Panc1 (cell line): ENCODE data around the gene AMDHD2. TPM values are rescaled to one million over a fixed set of nuclear protein-coding genes. Genes with fewer than 3 reads are reported as not detected.
"Not testable (repeated sequence)": the region's sequence is repeated elsewhere in the genome, so short reads cannot be mapped to it uniquely, and the experiment has no call there.

ENCODE experiments used
- ATAC-seq: fragments of 200-7000 bp; cut with Tn5 transposase; 2 replicates; pipeline ENCODE4 v1.9.1; 2020; ENCODE audit warnings: mild to moderate bottlenecking, moderate library complexity
- BruUV-seq: library from RNA; stranded (reverse); fragments of 400-500 nt; replicated peaks from 2 replicates; lab custom pipeline; 2021; lab: Mats Ljungman, UMichigan
- CTCF ChIA-PET: fragments of 300-600 bp; sonication (Branson Sonifier 250); formaldehyde crosslinking; loops from one replicate; lab custom pipeline; 2022; ENCODE audit warnings: antibody characterized with exemption; lab: Charles Lee
- POLR2A ChIA-PET: fragments of 300-600 bp; sonication (Branson Sonifier 250); formaldehyde crosslinking; loops from one replicate; lab custom pipeline; 2022; ENCODE audit warnings: antibody characterized with exemption; lab: Charles Lee
- DNase-seq: peaks from one replicate; pipeline ENCODE4 v3.0.0-alpha.2; 2010; ENCODE audit warnings: low read depth, low spot score
- H3K27ac ChIP-seq: 2 replicates; pipeline ENCODE4 v1.5.1; 2011; ENCODE audit warnings: mild to moderate bottlenecking, low read length, inconsistent platforms
- H3K27me3 ChIP-seq: fragments of 200-500 bp; sonication (Bioruptor generic); 2 replicates; pipeline ENCODE4 v1.6.0; 2014; ENCODE audit warnings: low read length, inconsistent platforms; ENCODE audit not compliant: control insufficient read depth, insufficient read depth
- H3K36me3 ChIP-seq: fragments of 200-500 bp; sonication (Bioruptor generic); 2 replicates; pipeline ENCODE4 v1.5.1; 2014; ENCODE audit warnings: inconsistent platforms, mild to moderate bottlenecking, low read length, moderate library complexity; ENCODE audit not compliant: control insufficient read depth, insufficient read depth
- H3K4me1 ChIP-seq: 2 replicates; pipeline ENCODE4 v1.5.1; 2011; ENCODE audit warnings: inconsistent platforms, mild to moderate bottlenecking, low read length, moderate library complexity; ENCODE audit not compliant: control insufficient read depth, insufficient read depth
- H3K4me3 ChIP-seq, 2 experiments: 2 replicates each; pipeline ENCODE4 v1.5.1; 2011 to 2012; ENCODE audit warnings: low read depth in 2 of 2, low read length in 2 of 2, mild to moderate bottlenecking in 2 of 2, inconsistent platforms in 1 of 2, moderate library complexity in 1 of 2
- H3K9me3 ChIP-seq: fragments of 200-500 bp; sonication (Bioruptor generic); 2 replicates; pipeline ENCODE4 v1.5.1; 2014; ENCODE audit warnings: low read depth, mild to moderate bottlenecking, inconsistent platforms, low read length, moderate library complexity; ENCODE audit not compliant: control insufficient read depth, insufficient read depth
- in situ Hi-C: cut with HindIII; loops from 2 replicates; pipeline ENCODE4 v1.10.0; 2016; ENCODE audit warnings: low sequenced_read_pairs, low pct_unique_long_range_greater_than_20kb
- intact Hi-C: fragments of 100-400 bp; cut with micrococcal nuclease; formaldehyde crosslinking; loops from one replicate; pipeline ENCODE4 v1.10.0; 2022; ENCODE audit not compliant: unreplicated experiment
- microRNA-seq: library from miRNA; unstranded; fragments of <30 nt; microRNA quantifications from one replicate; pipeline ENCODE4 v1.1.0, GENCODE V29; 2020; ENCODE audit not compliant: unreplicated experiment
- total RNA-seq: library from RNA; stranded (reverse); gene quantifications from one replicate; pipeline ENCODE4 v1.2.1, GENCODE V29; 2021; ENCODE audit not compliant: unreplicated experiment

AMDHD2 gene
- total RNA-seq, 1 experiment from 2014 or later: 87.5 TPM

DNA sequence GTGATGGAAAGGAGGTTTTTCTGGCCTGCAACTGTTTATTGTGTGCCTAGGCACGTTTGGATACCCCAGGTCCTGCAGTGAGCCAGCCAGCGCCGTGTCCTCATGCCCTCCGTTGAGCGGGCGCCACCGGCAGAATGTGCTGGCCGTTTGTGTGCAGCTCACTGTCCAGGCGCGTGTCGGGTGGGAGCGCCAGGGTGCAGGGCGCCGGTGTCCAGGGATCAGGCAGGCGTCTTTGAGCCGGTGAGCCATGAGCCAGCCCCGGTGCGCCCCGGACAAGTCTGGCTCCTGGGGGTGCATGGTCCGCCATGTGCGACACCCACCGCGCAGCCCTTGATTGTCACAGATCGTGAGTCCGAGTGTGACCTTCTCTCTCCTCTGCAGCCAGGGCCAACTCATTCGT lies 56.9 kb downstream of the AMDHD2 start:
- CTCF ChIA-PET, H3K27ac ChIP-seq, DNase-seq, H3K36me3 ChIP-seq, BruUV-seq, intact Hi-C loops, in situ Hi-C loops, H3K4me3 ChIP-seq, H3K9me3 ChIP-seq, H3K27me3 ChIP-seq, H3K4me1 ChIP-seq, ATAC-seq, POLR2A ChIA-PET: not testable (repeated sequence)

DNA sequence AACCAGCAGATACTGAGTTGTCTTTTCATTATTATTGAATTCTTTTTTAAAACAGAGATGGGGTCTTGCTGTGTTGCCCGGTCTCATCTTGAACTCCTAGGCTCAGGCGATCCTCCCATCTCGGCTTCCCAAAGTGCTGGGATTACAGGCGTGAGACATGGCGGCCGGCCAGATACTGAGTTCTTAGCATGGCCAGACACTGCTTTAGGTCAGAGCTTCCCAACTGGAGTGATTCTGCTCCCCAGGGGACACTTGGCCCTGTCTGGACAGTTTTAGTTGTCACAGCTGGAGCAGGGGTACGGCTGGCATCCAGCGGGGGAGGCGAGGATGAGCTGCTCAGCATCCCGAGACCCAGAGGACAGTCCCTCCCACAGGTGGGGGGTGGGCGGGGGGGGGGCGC lies 58.7 kb downstream of the AMDHD2 start:
- DNase-seq, BruUV-seq, H3K4me3 ChIP-seq, H3K27ac ChIP-seq, ATAC-seq, H3K9me3 ChIP-seq, CTCF ChIA-PET, H3K36me3 ChIP-seq, intact Hi-C loops, H3K27me3 ChIP-seq, H3K4me1 ChIP-seq, in situ Hi-C loops, POLR2A ChIA-PET: not testable (repeated sequence)

DNA sequence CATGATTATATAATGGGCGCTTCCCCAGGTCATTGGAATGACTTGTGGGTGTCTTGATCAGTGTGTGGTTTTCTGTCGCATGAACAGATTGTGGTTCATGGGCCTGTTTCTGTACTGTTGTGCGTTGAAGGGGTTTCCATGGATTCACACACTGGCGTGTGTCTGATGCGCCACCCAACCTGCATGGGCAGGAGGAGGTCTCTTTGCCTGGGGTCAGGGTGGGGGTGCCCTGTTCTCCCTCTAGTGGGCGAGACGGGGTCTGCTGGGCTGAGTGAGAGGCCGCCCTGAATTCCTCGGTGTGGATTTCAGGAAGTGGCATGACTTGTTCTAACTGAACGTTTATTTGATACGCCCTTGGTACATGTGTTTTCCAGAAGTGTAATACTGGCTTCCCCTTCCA lies 60.0 kb downstream of the AMDHD2 start:
- H3K9me3 ChIP-seq, intact Hi-C loops, in situ Hi-C loops, BruUV-seq, POLR2A ChIA-PET, H3K36me3 ChIP-seq, H3K4me1 ChIP-seq, H3K4me3 ChIP-seq, CTCF ChIA-PET, DNase-seq, H3K27ac ChIP-seq, H3K27me3 ChIP-seq: not testable (repeated sequence)
- ATAC-seq: 0 out of 2 replicates have a peak, but pooled peaks have one; percentile 27

DNA sequence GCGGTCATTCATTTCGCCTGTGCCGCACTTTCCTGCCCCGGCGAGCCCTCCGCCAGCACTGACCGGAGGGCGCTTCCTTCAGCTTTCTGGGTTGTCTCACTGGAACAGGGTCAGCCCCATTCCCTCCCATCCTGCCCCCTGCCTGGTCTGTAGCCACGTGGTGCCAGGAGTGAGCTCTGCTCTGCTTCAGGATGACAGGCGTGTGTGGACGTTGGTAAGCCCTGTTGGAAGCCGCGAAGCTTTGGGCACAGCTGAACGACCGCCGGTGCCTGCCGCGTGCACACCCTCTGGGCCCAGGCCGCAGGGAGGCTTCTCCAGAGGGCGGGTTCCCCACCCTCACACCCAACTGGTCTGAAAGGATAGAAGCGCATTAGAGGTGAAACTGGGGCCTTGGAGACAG lies 60.6 kb downstream of the AMDHD2 start:
- ATAC-seq, H3K4me1 ChIP-seq, H3K4me3 ChIP-seq, POLR2A ChIA-PET, intact Hi-C loops, CTCF ChIA-PET, DNase-seq, in situ Hi-C loops, H3K36me3 ChIP-seq, H3K27ac ChIP-seq, BruUV-seq, H3K27me3 ChIP-seq, H3K9me3 ChIP-seq: not testable (repeated sequence)

Small RNA genes lying within 50 kb of the gene (microRNA-seq; reads per million reads assigned to microRNA genes)
- gene MIR3178: not detected

Other genes starting within 250 kb of the AMDHD2 start
- gene ABCA3, start 179.6 kb upstream of the AMDHD2 start, total RNA-seq: 58.4 TPM
- gene CCNF, start 90.9 kb upstream of the AMDHD2 start, total RNA-seq: 35.8 TPM
- gene TEDC2, start 60.3 kb upstream of the AMDHD2 start, total RNA-seq: 25.0 TPM
- 3.2 TPM for gene NTN3, start 49.1 kb upstream of the AMDHD2 start, total RNA-seq
- gene TBC1D24, start 45.2 kb upstream of the AMDHD2 start, total RNA-seq: 26.7 TPM
- 282 TPM for gene ATP6V0C, start 6.4 kb upstream of the AMDHD2 start, total RNA-seq
- gene CEMP1, start 11.0 kb downstream of the AMDHD2 start, total RNA-seq: not detected
- 43.2 TPM for gene PDPK1, start 17.6 kb downstream of the AMDHD2 start, total RNA-seq
- gene KCTD5, start 162.2 kb downstream of the AMDHD2 start, total RNA-seq: 61.1 TPM
- 3.3 TPM for gene PRSS27, start 199.9 kb downstream of the AMDHD2 start, total RNA-seq
- gene SRRM2, start 232.3 kb downstream of the AMDHD2 start, total RNA-seq: 617 TPM